Psoas muscle (tissue), 7 donors: ENCODE results near the gene ATP5ME. TPM values are rescaled to one million over a fixed set of nuclear protein-coding genes. Genes with fewer than 3 reads are reported as not detected.

ENCODE experiments used
- polyA plus RNA-seq, 3 donors: library from polyadenylated mRNA; stranded (reverse); fragments of 200-250 nt; gene quantifications; one replicate each; pipeline ENCODE4 v1.2.3, GENCODE V29; 2013
- total RNA-seq, 4 donors: library from RNA; stranded (reverse); fragmentation: NEBNext Ultra II Directional in 2 of 4; extraction: Animal tissue kit (Norgen Biotek cat#: 25700) in 2 of 4; gene quantifications; one replicate each; pipeline versions ENCODE4 v1.2.1 to v1.2.4, GENCODE V29; 2021 to 2023
- donor health status: healthy with polysubstance abuse.
- donor health status: DM: no; HTN: no; CAD: no; lungs with moderate emphysema.
- donor health status: Bipolar disorder and iron deficiency.
- donor health status: healthy.
- donor health status: DM: no; HTN: no; CAD: no.
- donor health status: DM: no; HTN: no; CAD: no.
- donor health status: DM: yes; HTN: yes; CAD: no.

Gene ATP5ME
- total and polyA plus RNA-seq, 7 donors, result 358 to 712 (median 470) TPM

Other genes with a start within 250 kb of the ATP5ME start
- 10 to 100 TPM in 3 of 4 donors, 1 to 10 TPM in 1; 8.4 to 17.4 (median 13.2) TPM for gene ZNF721, start 175.1 kb downstream of the ATP5ME start, total RNA-seq
- gene ZNF721, start 175.1 kb downstream of the ATP5ME start, polyA plus RNA-seq, result 10 to 100 TPM in 1 of 3 donors, 1 to 10 TPM in 2; 3.1 to 13.2 (median 6.4) TPM
- gene PIGG, start 175.1 kb downstream of the ATP5ME start, total RNA-seq, result 10 to 100 TPM in 2 of 4 donors, 1 to 10 TPM in 2; 9.4 to 15.6 (median 10.0) TPM
- 10 to 100 TPM in 2 of 3 donors, 1 to 10 TPM in 1; 6.7 to 15.6 (median 10.9) TPM for gene PIGG, start 175.1 kb downstream of the ATP5ME start, polyA plus RNA-seq
- not detected for gene TMEM271, start 98.0 kb downstream of the ATP5ME start, total RNA-seq
- gene TMEM271, start 98.0 kb downstream of the ATP5ME start, polyA plus RNA-seq, result not detected
- under 1 TPM in 3 of 4 donors, not detected in 1; 0.30 to 0.39 (median 0.32) TPM for gene PDE6B, start 48.7 kb downstream of the ATP5ME start, total RNA-seq
- gene PDE6B, start 48.7 kb downstream of the ATP5ME start, polyA plus RNA-seq, result under 1 TPM; 0.03 to 0.48 (median 0.09) TPM
- 1 to 10 TPM; 3.3 to 7.2 (median 5.9) TPM for gene MYL5, start 266 bp upstream of the ATP5ME start, total RNA-seq
- gene MYL5, start 266 bp upstream of the ATP5ME start, polyA plus RNA-seq, result 10 to 100 TPM in 1 of 3 donors, 1 to 10 TPM in 2; 2.0 to 11.2 (median 5.4) TPM
- gene SLC49A3, start 14.9 kb upstream of the ATP5ME start, total RNA-seq, result 1 to 10 TPM; 1.7 to 3.1 (median 3.0) TPM
- 1 to 10 TPM; 1.6 to 3.7 (median 1.9) TPM for gene SLC49A3, start 14.9 kb upstream of the ATP5ME start, polyA plus RNA-seq
- gene PCGF3, start 31.6 kb upstream of the ATP5ME start, total RNA-seq, result 10 to 100 TPM; 13.0 to 18.6 (median 15.3) TPM
- gene PCGF3, start 31.6 kb upstream of the ATP5ME start, polyA plus RNA-seq, result 10 to 100 TPM; 10.9 to 19.2 (median 11.3) TPM
- gene CPLX1, start 151.9 kb upstream of the ATP5ME start, total RNA-seq, result 1 to 10 TPM; 1.3 to 1.6 (median 1.5) TPM
- gene CPLX1, start 151.9 kb upstream of the ATP5ME start, polyA plus RNA-seq, result 1 to 10 TPM in 1 of 3 donors, under 1 TPM in 2; 0.44 to 2.3 (median 0.66) TPM